Testis (tissue), 2 donors: Measurements from ENCODE around the gene TNN.

ENCODE experiments used
- CTCF ChIP-seq, 3 experiments: fragments of 450-650 bp in 2 of 3; fragments of 200-600 bp in 1 of 3; sonication (generic) in 1 of 3; IDR thresholded peaks; one replicate each; pipeline ENCODE4 v1.5.1; 2016 to 2019; ENCODE audit warnings: antibody characterized with exemption in 3 of 3, mild to moderate bottlenecking in 2 of 3, moderate library complexity in 1 of 3
- POLR2A ChIP-seq: fragments of 450-650 bp; IDR thresholded peaks from one replicate; pipeline ENCODE4 v1.6.1; 2017; ENCODE audit warnings: antibody characterized with exemption, mild to moderate bottlenecking, moderate library complexity

DNA sequence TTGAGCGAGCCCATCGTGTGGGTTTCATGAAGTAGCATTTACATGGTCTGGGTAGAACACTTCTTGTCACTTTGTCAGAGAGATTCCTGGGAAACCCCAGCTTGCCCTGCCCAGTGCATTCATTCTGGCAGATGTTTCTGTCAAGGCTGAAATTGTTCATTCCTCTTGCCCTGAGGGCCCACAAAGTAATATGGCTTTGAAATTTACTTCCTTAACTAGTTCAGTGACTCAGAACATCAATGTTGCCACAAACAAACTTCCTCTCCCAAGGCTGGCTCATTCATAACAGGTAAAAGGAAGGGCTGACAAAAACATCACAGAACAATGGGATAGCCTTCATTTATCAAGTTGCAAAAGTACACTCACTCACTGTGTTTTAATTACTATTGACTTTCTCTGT lies 129.9 kb downstream of the TNN start:
- TF ChIP-seq POLR2A (no peak), CTCF (IDR thresholded peaks at IDR 0.05) (no peak)
